SK-N-SH (cell line): ENCODE measurements around the gene USP13. TPM values are rescaled to one million over a fixed set of nuclear protein-coding genes. Genes with fewer than 3 reads are reported as not detected.

ENCODE experiments used
- CTCF ChIA-PET: fragments of 300-600, 350-600 bp; formaldehyde crosslinking; extraction: SDS; loops from one replicate; lab custom pipeline; 2021; lab: Yijun Ruan, JAX
- POLR2A ChIA-PET: fragments of 350-600 bp; sonication (Branson Sonifier 250); formaldehyde crosslinking; extraction: SDS; loops from one replicate; lab custom pipeline; 2020; ENCODE audit warnings: antibody characterized with exemption, inconsistent platforms; lab: Yijun Ruan, JAX
- DNase-seq: peaks from one replicate; pipeline ENCODE4 v3.0.0; 2012
- H2AFZ ChIP-seq: fragments of 200-600 bp; sonication (generic); 2 replicates; pipeline ENCODE4 v1.8.1; 2016; ENCODE audit warnings: antibody characterized with exemption, mild to moderate bottlenecking, low read depth
- H3F3A ChIP-seq: fragments of 200-600 bp; sonication (generic); replicated peaks from 2 replicates; pipeline ENCODE3; 2016; ENCODE audit warnings: antibody characterized with exemption, mild to moderate bottlenecking; ENCODE audit not compliant: insufficient read depth
- H3K27ac ChIP-seq, 2 experiments: fragments of 200-500 bp in 1 of 2; fragments of 200-600 bp in 1 of 2; sonication (Bioruptor generic) in 1 of 2; sonication (generic), shearing (Covaris generic) in 1 of 2; 2 replicates each; pipeline versions ENCODE4 v1.5.1 to v1.6.1; 2014 to 2016; ENCODE audit warnings: low read depth in 2 of 2, inconsistent platforms in 1 of 2, low read length in 1 of 2, mild to moderate bottlenecking in 1 of 2, mixed read lengths in 1 of 2
- H3K27me3 ChIP-seq: fragments of 200-600 bp; sonication (generic), shearing (Covaris generic); 2 replicates; pipeline ENCODE4 v1.6.1; 2016; ENCODE audit warnings: mixed run types; ENCODE audit not compliant: insufficient read depth
- H3K36me3 ChIP-seq, 2 experiments: fragments of 200-500 bp in 1 of 2; fragments of 200-600 bp in 1 of 2; sonication (Bioruptor generic) in 1 of 2; sonication (generic) in 1 of 2; replicated peaks in 1 of 2; 2 replicates each; pipeline versions ENCODE3 to v1.5.1; 2014 to 2016; ENCODE audit warnings: low read length in 1 of 2, mild to moderate bottlenecking in 1 of 2; ENCODE audit not compliant: insufficient read depth in 2 of 2, control insufficient read depth in 1 of 2
- H3K4me1 ChIP-seq, 2 experiments: fragments of 200-500 bp in 1 of 2; fragments of 200-600 bp in 1 of 2; sonication (Bioruptor generic) in 1 of 2; sonication (generic), shearing (Covaris generic) in 1 of 2; 2 replicates each; pipeline versions ENCODE4 v1.5.1 to v1.6.1; 2014 to 2016; ENCODE audit warnings: low read depth in 1 of 2, low read length in 1 of 2, mixed run types in 1 of 2; ENCODE audit not compliant: insufficient read depth in 2 of 2, control insufficient read depth in 1 of 2
- H3K4me2 ChIP-seq: fragments of 200-600 bp; sonication (generic), shearing (Covaris generic); 2 replicates; pipeline ENCODE4 v1.6.1; 2017; ENCODE audit warnings: mixed run types
- H3K4me3 ChIP-seq, 2 experiments: fragments of 200-500 bp in 1 of 2; fragments of 200-600 bp in 1 of 2; sonication (Bioruptor generic) in 1 of 2; sonication (generic), shearing (Covaris generic) in 1 of 2; 2 replicates each; pipeline versions ENCODE4 v1.5.1 to v1.8.1; 2014 to 2016; ENCODE audit warnings: low read depth in 2 of 2, inconsistent platforms in 1 of 2, low read length in 1 of 2, mild to moderate bottlenecking in 1 of 2, mixed read lengths in 1 of 2, moderate library complexity in 1 of 2
- H3K79me2 ChIP-seq: fragments of 200-600 bp; sonication (generic); 2 replicates; pipeline ENCODE4 v1.8.1; 2017; ENCODE audit warnings: mild to moderate bottlenecking; ENCODE audit not compliant: insufficient read depth
- H3K9ac ChIP-seq: fragments of 200-600 bp; sonication (generic); 2 replicates; pipeline ENCODE4 v1.6.1; 2017; ENCODE audit warnings: mixed run types
- H3K9me2 ChIP-seq: fragments of 200-600 bp; sonication (generic); 2 replicates; pipeline ENCODE4 v1.6.1; 2017; ENCODE audit warnings: mixed run types
- H3K9me3 ChIP-seq: fragments of 200-600 bp; sonication (generic); 2 replicates; pipeline ENCODE4 v1.6.1; 2017; ENCODE audit warnings: mixed run types, mild to moderate bottlenecking, moderate library complexity
- H4K20me1 ChIP-seq: fragments of 200-600 bp; sonication (generic); 2 replicates; pipeline ENCODE4 v1.6.1; 2017; ENCODE audit warnings: mild to moderate bottlenecking, mixed run types; ENCODE audit not compliant: insufficient read depth
- ELF1 ChIP-seq: IDR thresholded peaks from 2 replicates; pipeline ENCODE4 v1.4.0; 2012
- EZH2phosphoT487 ChIP-seq: fragments of 200-600 bp; sonication (generic); IDR thresholded peaks from 2 replicates; pipeline ENCODE4 v1.6.1; 2017; ENCODE audit warnings: low read depth, mixed run types, mild to moderate bottlenecking, antibody characterized with exemption, moderate library complexity, borderline replicate concordance
- FOXM1 ChIP-seq: IDR thresholded peaks from 2 replicates; pipeline ENCODE4 v1.4.0; 2012; ENCODE audit warnings: low read depth, mild to moderate bottlenecking
- GATA2 ChIP-seq: sonication (generic); formaldehyde crosslinking; IDR thresholded peaks from 2 replicates; pipeline ENCODE4 v1.5.0; 2020; ENCODE audit warnings: mild to moderate bottlenecking, missing genetic modification reagents
- MAX ChIP-seq: IDR thresholded peaks from 2 replicates; pipeline ENCODE4 v1.4.0; 2012; ENCODE audit warnings: low read depth
- RAD21 ChIP-seq: IDR thresholded peaks from 2 replicates; pipeline ENCODE4 v1.6.1; 2012; ENCODE audit warnings: mild to moderate bottlenecking, low read length
- RCOR1 ChIP-seq: fragments of 150-350 bp; IDR thresholded peaks from 2 replicates; pipeline ENCODE4 v1.6.1; 2017; ENCODE audit warnings: antibody characterized with exemption, low read length
- REST ChIP-seq: IDR thresholded peaks from 2 replicates; pipeline ENCODE4 v1.6.1; 2012; ENCODE audit warnings: mild to moderate bottlenecking, low read depth, low read length, moderate library complexity
- RFX5 ChIP-seq: IDR thresholded peaks from 2 replicates; pipeline ENCODE4 v1.6.1; 2012; ENCODE audit warnings: mild to moderate bottlenecking, improper control_type of control experiment, low read length
- RXRA ChIP-seq: IDR thresholded peaks from 2 replicates; pipeline ENCODE4 v1.4.0; 2012; ENCODE audit warnings: low read depth, mild to moderate bottlenecking, borderline replicate concordance
- SIN3A ChIP-seq: IDR thresholded peaks from 2 replicates; pipeline ENCODE4 v1.6.1; 2012; ENCODE audit warnings: low read depth, mild to moderate bottlenecking, low read length, moderate library complexity, borderline replicate concordance
- SMC3 ChIP-seq: IDR thresholded peaks from 2 replicates; pipeline ENCODE4 v1.6.1; 2012; ENCODE audit warnings: low read depth, low read length, improper control_type of control experiment
- TAF1 ChIP-seq: IDR thresholded peaks from 2 replicates; pipeline ENCODE4 v1.6.1; 2012; ENCODE audit warnings: low read depth, mild to moderate bottlenecking, low read length, moderate library complexity, borderline replicate concordance
- USF2 ChIP-seq: fragments of 150-350 bp; IDR thresholded peaks from 2 replicates; pipeline ENCODE4 v1.6.1; 2017; ENCODE audit warnings: antibody characterized with exemption, low read length, low read depth, borderline replicate concordance
- YY1 ChIP-seq: IDR thresholded peaks from 2 replicates; pipeline ENCODE4 v1.4.0; 2012; ENCODE audit warnings: low read depth, mild to moderate bottlenecking
- WGBS: methylation state at CpG from one replicate; pipeline ENCODE4 v1.1.6; 2017; ENCODE audit warnings: low lambda C conversion rate; 5-methylcytosine and 5-hydroxymethylcytosine counted together
- polyA plus RNA-seq, 3 experiments: library from polyadenylated mRNA; depleted of rRNA; stranded (reverse); fragments of >200 nt; gene quantifications; 2 replicates each; pipeline ENCODE4 v1.2.3, GENCODE V29; 2012
- TF ChIP-seq, protein P1 (sequence below): fragments of 200-600 bp; sonication (generic); IDR thresholded peaks from 2 replicates; pipeline ENCODE4 v1.6.1; 2017; ENCODE audit warnings: antibody characterized with exemption, mild to moderate bottlenecking, moderate library complexity
- TF ChIP-seq, protein P2 (sequence below): IDR thresholded peaks from 2 replicates; pipeline ENCODE4 v1.4.0; 2012; ENCODE audit warnings: low read depth, borderline replicate concordance

Gene USP13
- polyA plus RNA-seq, 1 of the 3 experiments (the other 2 are of a cell fraction), result 8.2 TPM

DNA sequence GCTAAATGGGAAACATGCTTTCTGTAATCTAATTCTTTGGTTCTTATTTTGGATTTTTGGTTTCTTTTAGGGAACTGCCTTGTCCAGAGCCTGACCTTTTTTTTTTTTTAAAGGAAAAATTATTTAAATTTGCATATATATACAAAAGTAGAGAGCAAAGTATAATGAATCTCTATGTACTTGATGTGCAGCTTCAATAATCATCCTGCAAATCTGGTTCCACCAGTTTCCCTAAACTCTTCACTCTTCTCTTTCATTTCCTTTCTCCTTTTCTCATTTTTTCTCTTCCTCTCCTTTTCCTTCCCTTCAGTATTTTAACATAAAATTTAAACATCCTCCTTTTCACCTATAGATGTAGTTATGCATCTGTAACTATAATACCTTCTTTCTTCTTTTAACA lies 82.5 kb downstream of the USP13 start:
- Histone ChIP-seq H3K4me3 (no peak overlapping the region), H3F3A (no peaks in the 10 kb centered on the region), H3K27me3 (no peaks in the 10 kb centered on the region), H3K4me2 (no peak overlapping the region), H3K27ac (no peak overlapping the region), H2AFZ (no peak overlapping the region), H3K9me3 (no peaks in the 10 kb centered on the region), H3K36me3 (peaks cover 25 to 43% of the 10 kb centered on the region in 2 experiments), H3K9ac (no peak overlapping the region), H3K79me2 (peaks cover 3% of the 10 kb centered on the region; the same call in 1 of the 2 replicates), H3K4me1 (no peaks in the 10 kb centered on the region), H4K20me1 (no peaks in the 10 kb centered on the region; the same call in 1 of the 2 replicates), H3K9me2 (no peaks in the 10 kb centered on the region)
- ChIA-PET CTCF (interaction anchor here (1.0 to 6.4 kb wide), 3 partner anchors 9 to 33 kb away, joined by 3 to 55 read pairs (median 3); no protein-coding TSS in a partner anchor), POLR2A (no interaction called here)
- TF ChIP-seq EZH2phosphoT487 (no peak), USF2 (no peak), REST (no peak), ELF1 (no peak), RXRA (no peak), FOXM1 (no peak), TAF1 (no peak), RAD21 (no peak), RCOR1 (no peak)
- TF ChIP-seq, protein P1, sequence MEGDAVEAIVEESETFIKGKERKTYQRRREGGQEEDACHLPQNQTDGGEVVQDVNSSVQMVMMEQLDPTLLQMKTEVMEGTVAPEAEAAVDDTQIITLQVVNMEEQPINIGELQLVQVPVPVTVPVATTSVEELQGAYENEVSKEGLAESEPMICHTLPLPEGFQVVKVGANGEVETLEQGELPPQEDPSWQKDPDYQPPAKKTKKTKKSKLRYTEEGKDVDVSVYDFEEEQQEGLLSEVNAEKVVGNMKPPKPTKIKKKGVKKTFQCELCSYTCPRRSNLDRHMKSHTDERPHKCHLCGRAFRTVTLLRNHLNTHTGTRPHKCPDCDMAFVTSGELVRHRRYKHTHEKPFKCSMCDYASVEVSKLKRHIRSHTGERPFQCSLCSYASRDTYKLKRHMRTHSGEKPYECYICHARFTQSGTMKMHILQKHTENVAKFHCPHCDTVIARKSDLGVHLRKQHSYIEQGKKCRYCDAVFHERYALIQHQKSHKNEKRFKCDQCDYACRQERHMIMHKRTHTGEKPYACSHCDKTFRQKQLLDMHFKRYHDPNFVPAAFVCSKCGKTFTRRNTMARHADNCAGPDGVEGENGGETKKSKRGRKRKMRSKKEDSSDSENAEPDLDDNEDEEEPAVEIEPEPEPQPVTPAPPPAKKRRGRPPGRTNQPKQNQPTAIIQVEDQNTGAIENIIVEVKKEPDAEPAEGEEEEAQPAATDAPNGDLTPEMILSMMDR, result no peak
- DNase-seq, result no peak

- no peak overlapping the region for H3K4me2 ChIP-seq
- H3K36me3 ChIP-seq, result peaks cover 34 to 37% of the 10 kb centered on the region in 2 experiments
- no peak overlapping the region for H3K27ac ChIP-seq
- no peaks in the 10 kb centered on the region for H3K9me3 ChIP-seq
- peaks cover 3% of the 10 kb centered on the region; the same call in 1 of the 2 replicates for H3K79me2 ChIP-seq
- H3K4me1 ChIP-seq, result no peaks in the 10 kb centered on the region
- no peaks in the 10 kb centered on the region for H3K27me3 ChIP-seq
- H3K4me3 ChIP-seq, result no peak overlapping the region
- no peak for DNase-seq
- POLR2A ChIA-PET, result no interaction called here
- CTCF ChIA-PET, result interaction anchor here (6.4 kb wide), 1 partner anchor 11 kb away, joined by 55 read pairs; no protein-coding TSS in a partner anchor
- H3F3A ChIP-seq, result no peaks in the 10 kb centered on the region
- H4K20me1 ChIP-seq, result no peaks in the 10 kb centered on the region; the same call in 1 of the 2 replicates
- WGBS, result 100% methylated on average over 1 of the region's 6 CpGs
- H2AFZ ChIP-seq, result no peak overlapping the region
- H3K9me2 ChIP-seq, result no peaks in the 10 kb centered on the region
- no peak overlapping the region for H3K9ac ChIP-seq
- TF ChIP-seq YY1 (no peak), SIN3A (no peak), SMC3 (no peak), RFX5 (no peak), MAX (no peak), REST (no peak), GATA2 (CRISPR knock-in tag) (no peak)
- TF ChIP-seq, protein P2, sequence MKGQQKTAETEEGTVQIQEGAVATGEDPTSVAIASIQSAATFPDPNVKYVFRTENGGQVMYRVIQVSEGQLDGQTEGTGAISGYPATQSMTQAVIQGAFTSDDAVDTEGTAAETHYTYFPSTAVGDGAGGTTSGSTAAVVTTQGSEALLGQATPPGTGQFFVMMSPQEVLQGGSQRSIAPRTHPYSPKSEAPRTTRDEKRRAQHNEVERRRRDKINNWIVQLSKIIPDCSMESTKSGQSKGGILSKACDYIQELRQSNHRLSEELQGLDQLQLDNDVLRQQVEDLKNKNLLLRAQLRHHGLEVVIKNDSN, result no peak
Measured at GRCh38 chr3:179738998-179739397, 86.2 kb downstream of the USP13 start.
